Ishikawa (cell line): ENCODE results near the gene POC5.

ENCODE experiments used
- CEBPB ChIP-seq: IDR thresholded peaks from 2 replicates; pipeline ENCODE4 v1.6.1; 2012
- EP300 ChIP-seq: IDR thresholded peaks from 2 replicates; pipeline ENCODE4 v1.6.1; 2012; ENCODE audit warnings: borderline replicate concordance
- MAX ChIP-seq: IDR thresholded peaks from 2 replicates; pipeline ENCODE4 v1.6.1; 2012
- RAD21 ChIP-seq: IDR thresholded peaks from 2 replicates; pipeline ENCODE4 v1.6.1; 2012; ENCODE audit warnings: low read depth
- TAF1 ChIP-seq: IDR thresholded peaks from 2 replicates; pipeline ENCODE4 v1.6.1; 2012; ENCODE audit warnings: low read depth, mild to moderate bottlenecking
- TEAD4 ChIP-seq: IDR thresholded peaks from 2 replicates; pipeline ENCODE4 v1.6.1; 2012
- ZBTB7A ChIP-seq: IDR thresholded peaks from 2 replicates; pipeline ENCODE4 v1.6.1; 2012; ENCODE audit warnings: low read depth

GRCh38 chr5:75720882-75721281 is 3.6 kb upstream of the POC5 start:
- TF ChIP-seq TAF1 (no peak), RAD21 (no peak), MAX (no peak), EP300 (no peak), TEAD4 (no peak), CEBPB (no peak), ZBTB7A (no peak)
